T-helper 2 cell treated with Interferon-gamma antibody and Interleukin-4, amounts not matched to agents 5 μg/mL and 100 μg/mL, for 36 hours (primary cell): ENCODE data around the gene HLTF.

Experiments used
- DNase-seq: peaks from one replicate; pipeline ENCODE4 v3.0.0; 2021; ENCODE audit warnings: low spot score
- H3K27ac Mint-ChIP-seq: one replicate; pipeline ENCODE4 v1.8.0; 2021; ENCODE audit warnings: mild to moderate bottlenecking, mixed read lengths
- H3K27me3 Mint-ChIP-seq: one replicate; pipeline ENCODE4 v1.8.0; 2021; ENCODE audit warnings: low read depth, mixed read lengths
- H3K36me3 Mint-ChIP-seq: one replicate; pipeline ENCODE4 v1.8.0; 2021; ENCODE audit warnings: low read depth, mixed read lengths
- H3K4me1 Mint-ChIP-seq: one replicate; pipeline ENCODE4 v1.8.0; 2021; ENCODE audit warnings: low read depth, mixed read lengths
- H3K4me3 Mint-ChIP-seq: one replicate; pipeline ENCODE4 v1.8.0; 2022; ENCODE audit warnings: mild to moderate bottlenecking, moderate library complexity, mixed read lengths
- H3K9me3 Mint-ChIP-seq: one replicate; pipeline ENCODE4 v1.8.0; 2021; ENCODE audit warnings: mixed read lengths

HLTF gene

GRCh38 chr3:149086232-149086988 lies at the start of gene HLTF:
TSS of gene HLTF (minus strand) at chr3:149086533. CDS start at chr3:149086336, 197 bp downstream.
- Mint-ChIP-seq H3K9me3 (no peaks in the 10 kb centered on the region), H3K36me3 (peaks cover 9% of the 10 kb centered on the region), H3K27me3 (no peaks in the 10 kb centered on the region), H3K4me1 (peaks cover 23% of the 10 kb centered on the region), H3K4me3 (peak within 1 kb of the TSS; percentile 95), H3K27ac (peak within 1 kb of the TSS; percentile 83)
- DNase-seq = peak; percentile 87

GRCh38 chr3:149134575-149134974 lies 48.2 kb upstream of the HLTF start:
- Mint-ChIP-seq H3K4me1 (peaks cover 29% of the 10 kb centered on the region), H3K9me3 (no peaks in the 10 kb centered on the region), H3K27ac (no peak overlapping the region), H3K4me3 (no peak overlapping the region), H3K27me3 (no peaks in the 10 kb centered on the region), H3K36me3 (peaks cover 25% of the 10 kb centered on the region)
- DNase-seq = no peak

- H3K27ac Mint-ChIP-seq = peak overlapping the region; percentile 11
- H3K4me1 Mint-ChIP-seq = peaks cover 35% of the 10 kb centered on the region
- peaks cover 10% of the 10 kb centered on the region for H3K27me3 Mint-ChIP-seq
- H3K36me3 Mint-ChIP-seq = peaks cover 25% of the 10 kb centered on the region
- no peak for DNase-seq
- H3K9me3 Mint-ChIP-seq = no peaks in the 10 kb centered on the region
- H3K4me3 Mint-ChIP-seq = peak overlapping the region; percentile 90
Measured at GRCh38 chr3:149131589-149131988, 45.3 kb upstream of the HLTF start.

- peak within 1 kb of the TSS; percentile 93 for H3K27ac Mint-ChIP-seq
- peak within 1 kb of the TSS; percentile 90 for H3K4me3 Mint-ChIP-seq
- H3K9me3 Mint-ChIP-seq = no peaks in the 10 kb centered on the region
- H3K36me3 Mint-ChIP-seq = peaks cover 20% of the 10 kb centered on the region
- H3K4me1 Mint-ChIP-seq = peaks cover 35% of the 10 kb centered on the region
- DNase-seq = peak; percentile 89
- peaks cover 23% of the 10 kb centered on the region for H3K27me3 Mint-ChIP-seq
Measured at GRCh38 chr3:149129326-149130205, 43.2 kb upstream of the HLTF start, which contains the start of gene HPS3. TSS of gene HPS3 (plus strand) at chr3:149129638. CDS start at chr3:149129724, 86 bp downstream.

GRCh38 chr3:149128821-149129220 lies 42.5 kb upstream of the HLTF start:
- Mint-ChIP-seq H3K36me3 (peaks cover 17% of the 10 kb centered on the region), H3K27ac (peak overlapping the region; percentile 87), H3K27me3 (peaks cover 29% of the 10 kb centered on the region), H3K4me3 (peak overlapping the region; percentile 90), H3K4me1 (peaks cover 33% of the 10 kb centered on the region), H3K9me3 (no peaks in the 10 kb centered on the region)
- no peak for DNase-seq

GRCh38 chr3:149122721-149123578 lies 36.6 kb upstream of the HLTF start:
- Mint-ChIP-seq H3K36me3 (no peaks in the 10 kb centered on the region), H3K27me3 (peaks cover 30% of the 10 kb centered on the region), H3K4me3 (no peak overlapping the region), H3K4me1 (peaks cover 8% of the 10 kb centered on the region), H3K27ac (no peak overlapping the region), H3K9me3 (no peaks in the 10 kb centered on the region)
- DNase-seq = no peak

GRCh38 chr3:149120051-149120972 lies 34.0 kb upstream of the HLTF start:
- no peak overlapping the region for H3K4me3 Mint-ChIP-seq
- H3K4me1 Mint-ChIP-seq = peaks cover 8% of the 10 kb centered on the region
- no peaks in the 10 kb centered on the region for H3K36me3 Mint-ChIP-seq
- no peak overlapping the region for H3K27ac Mint-ChIP-seq
- no peak for DNase-seq
- no peaks in the 10 kb centered on the region for H3K9me3 Mint-ChIP-seq
- peaks cover 15% of the 10 kb centered on the region for H3K27me3 Mint-ChIP-seq

GRCh38 chr3:149119466-149119865 lies 33.1 kb upstream of the HLTF start:
- Mint-ChIP-seq H3K27me3 (peaks cover 8% of the 10 kb centered on the region), H3K27ac (no peak overlapping the region), H3K36me3 (no peaks in the 10 kb centered on the region), H3K4me1 (peaks cover 8% of the 10 kb centered on the region), H3K4me3 (no peak overlapping the region), H3K9me3 (no peaks in the 10 kb centered on the region)
- no peak for DNase-seq

- H3K27ac Mint-ChIP-seq = no peak overlapping the region
- no peak for DNase-seq
- no peaks in the 10 kb centered on the region for H3K9me3 Mint-ChIP-seq
- H3K27me3 Mint-ChIP-seq = peaks cover 3% of the 10 kb centered on the region
- H3K4me3 Mint-ChIP-seq = no peak overlapping the region
- H3K4me1 Mint-ChIP-seq = peaks cover 8% of the 10 kb centered on the region
- H3K36me3 Mint-ChIP-seq = no peaks in the 10 kb centered on the region
Measured at GRCh38 chr3:149118724-149119123, 32.4 kb upstream of the HLTF start.

GRCh38 chr3:149115114-149115513 lies 28.8 kb upstream of the HLTF start:
- DNase-seq = no peak
- Mint-ChIP-seq H3K27ac (no peak overlapping the region), H3K36me3 (no peaks in the 10 kb centered on the region), H3K4me1 (peaks cover 2% of the 10 kb centered on the region), H3K4me3 (no peak overlapping the region), H3K9me3 (no peaks in the 10 kb centered on the region), H3K27me3 (no peaks in the 10 kb centered on the region)

GRCh38 chr3:149114458-149114857 lies 28.1 kb upstream of the HLTF start:
- no peak for DNase-seq
- Mint-ChIP-seq H3K4me1 (no peaks in the 10 kb centered on the region), H3K27me3 (no peaks in the 10 kb centered on the region)

GRCh38 chr3:149104484-149104883 lies 18.2 kb upstream of the HLTF start:
- Mint-ChIP-seq H3K27me3 (peaks cover 24% of the 10 kb centered on the region), H3K36me3 (no peaks in the 10 kb centered on the region), H3K4me1 (no peaks in the 10 kb centered on the region), H3K27ac (no peak overlapping the region), H3K9me3 (peaks cover 3% of the 10 kb centered on the region), H3K4me3 (no peak overlapping the region)
- no peak for DNase-seq

More at GRCh38 chr3:149114458-149114857, 28.1 kb upstream of the HLTF start:
- Mint-ChIP-seq H3K36me3 (no peaks in the 10 kb centered on the region), H3K27ac (no peak overlapping the region), H3K4me3 (no peak overlapping the region), H3K9me3 (no peaks in the 10 kb centered on the region)

- DNase-seq = no peak
- Mint-ChIP-seq H3K27ac (no peak overlapping the region), H3K4me1 (no peaks in the 10 kb centered on the region), H3K9me3 (peaks cover 3% of the 10 kb centered on the region), H3K36me3 (no peaks in the 10 kb centered on the region), H3K4me3 (no peak overlapping the region), H3K27me3 (peaks cover 26% of the 10 kb centered on the region)
Measured at GRCh38 chr3:149101641-149102040, 15.3 kb upstream of the HLTF start.
